SK-N-MC (cell line): ENCODE measurements around the gene SCYGR1.

Experiments used
- EZH2 ChIP-seq: fragments of 200-600 bp; sonication (generic); IDR thresholded peaks from one replicate; pipeline ENCODE4 v1.6.1; 2017; ENCODE audit warnings: antibody characterized with exemption
- FOXP2 ChIP-seq: optimal IDR thresholded peaks from 2 replicates; pipeline ENCODE3; 2011; ENCODE audit warnings: mild to moderate bottlenecking, moderate library complexity; ENCODE audit not compliant: insufficient read depth; ENCODE audit errors: extremely low read length, control extremely low read depth

- TF ChIP-seq FOXP2 (no peak), EZH2 (no peak)
Observed at GRCh38 chr2:227410191-227410590, 22.4 kb upstream of the SCYGR1 start.
